Rectal smooth muscle tissue (tissue), 1 donor: ENCODE data around the gene ZNF554.

ENCODE experiments used
- H3K27ac ChIP-seq: one replicate; pipeline ENCODE4 v1.7.0; 2013; ENCODE audit warnings: low read depth, low read length, inconsistent platforms
- H3K27me3 ChIP-seq: one replicate; pipeline ENCODE4 v1.7.0; 2013; ENCODE audit warnings: low read length; ENCODE audit not compliant: control insufficient read depth, insufficient read depth
- H3K36me3 ChIP-seq: one replicate; pipeline ENCODE4 v1.7.0; 2013; ENCODE audit warnings: low read length; ENCODE audit not compliant: control insufficient read depth, insufficient read depth
- H3K4me1 ChIP-seq: one replicate; pipeline ENCODE4 v1.7.0; 2013; ENCODE audit warnings: low read length; ENCODE audit not compliant: control insufficient read depth, insufficient read depth
- H3K4me3 ChIP-seq: one replicate; pipeline ENCODE4 v1.7.0; 2013; ENCODE audit warnings: low read length
- H3K9ac ChIP-seq: one replicate; pipeline ENCODE4 v1.7.0; 2013; ENCODE audit warnings: low read length

The ZNF554 gene

GRCh38 chr19:2795827-2796658, 23.6 kb upstream of the ZNF554 start:
- Histone ChIP-seq H3K4me1 (no peaks in the 10 kb centered on the region), H3K36me3 (peaks cover 10% of the 10 kb centered on the region), H3K27ac (no peak overlapping the region), H3K4me3 (no peak overlapping the region), H3K27me3 (no peaks in the 10 kb centered on the region), H3K9ac (no peak overlapping the region)

GRCh38 chr19:2796659-2797266, 22.9 kb upstream of the ZNF554 start:
- H3K4me3 ChIP-seq, result no peak overlapping the region
- H3K27ac ChIP-seq, result no peak overlapping the region
- no peaks in the 10 kb centered on the region for H3K27me3 ChIP-seq
- no peak overlapping the region for H3K9ac ChIP-seq
- no peaks in the 10 kb centered on the region for H3K4me1 ChIP-seq
- peaks cover 12% of the 10 kb centered on the region for H3K36me3 ChIP-seq

GRCh38 chr19:2797280-2797679, 22.4 kb upstream of the ZNF554 start:
- Histone ChIP-seq H3K4me1 (no peaks in the 10 kb centered on the region), H3K4me3 (no peak overlapping the region), H3K9ac (no peak overlapping the region), H3K36me3 (peaks cover 14% of the 10 kb centered on the region), H3K27me3 (no peaks in the 10 kb centered on the region), H3K27ac (no peak overlapping the region)

GRCh38 chr19:2798158-2798685, 21.4 kb upstream of the ZNF554 start:
- Histone ChIP-seq H3K4me3 (no peak overlapping the region), H3K4me1 (no peaks in the 10 kb centered on the region), H3K27ac (no peak overlapping the region), H3K27me3 (no peaks in the 10 kb centered on the region), H3K36me3 (peaks cover 14% of the 10 kb centered on the region), H3K9ac (no peak overlapping the region)

- H3K36me3 ChIP-seq, result peaks cover 14% of the 10 kb centered on the region
- no peaks in the 10 kb centered on the region for H3K4me1 ChIP-seq
- H3K27me3 ChIP-seq, result no peaks in the 10 kb centered on the region
- H3K27ac ChIP-seq, result no peak overlapping the region
- H3K9ac ChIP-seq, result no peak overlapping the region
- H3K4me3 ChIP-seq, result no peak overlapping the region
Measured at GRCh38 chr19:2798733-2799132, 20.9 kb upstream of the ZNF554 start.

GRCh38 chr19:2799273-2800020, 20.2 kb upstream of the ZNF554 start:
- no peak overlapping the region for H3K27ac ChIP-seq
- H3K4me3 ChIP-seq, result no peak overlapping the region
- H3K9ac ChIP-seq, result no peak overlapping the region
- H3K36me3 ChIP-seq, result peaks cover 14% of the 10 kb centered on the region
- H3K27me3 ChIP-seq, result no peaks in the 10 kb centered on the region
- no peaks in the 10 kb centered on the region for H3K4me1 ChIP-seq

GRCh38 chr19:2800506-2800905, 19.2 kb upstream of the ZNF554 start:
- Histone ChIP-seq H3K36me3 (peaks cover 20% of the 10 kb centered on the region), H3K27me3 (no peaks in the 10 kb centered on the region), H3K4me1 (no peaks in the 10 kb centered on the region), H3K27ac (no peak overlapping the region), H3K9ac (no peak overlapping the region), H3K4me3 (no peak overlapping the region)

GRCh38 chr19:2802826-2803225, 16.8 kb upstream of the ZNF554 start:
- peaks cover 27% of the 10 kb centered on the region for H3K36me3 ChIP-seq

GRCh38 chr19:2803486-2804155, 16.0 kb upstream of the ZNF554 start:
- Histone ChIP-seq H3K27me3 (no peaks in the 10 kb centered on the region), H3K9ac (no peak overlapping the region), H3K4me1 (no peaks in the 10 kb centered on the region), H3K36me3 (peaks cover 26% of the 10 kb centered on the region), H3K27ac (no peak overlapping the region), H3K4me3 (no peak overlapping the region)

More at GRCh38 chr19:2802826-2803225, 16.8 kb upstream of the ZNF554 start:
- no peaks in the 10 kb centered on the region for H3K4me1 ChIP-seq
- H3K27me3 ChIP-seq, result no peaks in the 10 kb centered on the region
- no peak overlapping the region for H3K4me3 ChIP-seq
- H3K9ac ChIP-seq, result no peak overlapping the region
- no peak overlapping the region for H3K27ac ChIP-seq

- H3K27ac ChIP-seq, result no peak overlapping the region
- H3K36me3 ChIP-seq, result peaks cover 31% of the 10 kb centered on the region
- H3K4me3 ChIP-seq, result no peak overlapping the region
- H3K27me3 ChIP-seq, result no peaks in the 10 kb centered on the region
- H3K4me1 ChIP-seq, result no peaks in the 10 kb centered on the region
- H3K9ac ChIP-seq, result no peak overlapping the region
Measured at GRCh38 chr19:2804156-2805004, 15.3 kb upstream of the ZNF554 start.

GRCh38 chr19:2805261-2805900, 14.3 kb upstream of the ZNF554 start:
- Histone ChIP-seq H3K4me1 (no peaks in the 10 kb centered on the region), H3K4me3 (no peak overlapping the region), H3K27me3 (no peaks in the 10 kb centered on the region), H3K9ac (no peak overlapping the region), H3K36me3 (peaks cover 33% of the 10 kb centered on the region), H3K27ac (no peak overlapping the region)
